Endothelial cell of umbilical vein (primary cell): Measurements from ENCODE around the gene LARGE1. TPM values are rescaled to one million over a fixed set of nuclear protein-coding genes. Genes with fewer than 3 reads are reported as not detected.
A peak's percentile ranks its signal among the peaks of the same experiment; 100 is the strongest.

Experiments
- BruUV-seq: library from RNA; stranded (reverse); fragments of 400-500 nt; replicated peaks from 2 replicates; lab custom pipeline; 2021; lab: Mats Ljungman, UMichigan
- CTCF ChIA-PET: fragments of 300-600, 350-600 bp; sonication (Branson Sonifier 250); formaldehyde crosslinking; loops from one replicate; lab custom pipeline; 2021; ENCODE audit warnings: antibody characterized with exemption, inconsistent platforms; lab: Charles Lee
- POLR2A ChIA-PET: fragments of 300-600, 350-600 bp; sonication (Branson Sonifier 250); formaldehyde crosslinking; loops from one replicate; lab custom pipeline; 2021; ENCODE audit warnings: antibody characterized with exemption, inconsistent platforms; lab: Charles Lee
- DNase-seq: peaks from one replicate; pipeline ENCODE4 v3.0.0-alpha.2; 2011; ENCODE audit warnings: low read depth, low spot score
- FAIRE-seq: peaks from 2 replicates; lab custom pipeline; 2011; peaks lifted over from hg19 to GRCh38; lab: Jason Lieb, UNC
- H2AFZ ChIP-seq: 2 replicates; pipeline ENCODE4 v1.6.0; 2012; ENCODE audit warnings: low read depth, low read length, control low read depth, inconsistent platforms
- H3K27ac ChIP-seq: 2 replicates; pipeline ENCODE4 v1.5.1; 2011; ENCODE audit warnings: low read depth, mild to moderate bottlenecking, control low read depth, low read length, moderate library complexity; ENCODE audit not compliant: insufficient read depth
- H3K27me3 ChIP-seq, 2 experiments: 2 replicates each; pipeline versions ENCODE4 v1.6.0 to v1.6.1; 2011; ENCODE audit warnings: low read length in 2 of 2, mixed read lengths in 1 of 2; ENCODE audit not compliant: control insufficient read depth in 2 of 2, insufficient read depth in 2 of 2
- H3K36me3 ChIP-seq, 2 experiments: 2 replicates in 1 of 2; 3 replicates in 1 of 2; pipeline ENCODE4 v1.5.1; 2011; ENCODE audit warnings: low read length in 2 of 2, mild to moderate bottlenecking in 1 of 2, moderate library complexity in 1 of 2; ENCODE audit not compliant: control insufficient read depth in 2 of 2, insufficient read depth in 2 of 2; ENCODE audit errors: extremely low read depth in 1 of 2
- H3K4me1 ChIP-seq: 3 replicates; pipeline ENCODE4 v1.5.1; 2011; ENCODE audit warnings: mild to moderate bottlenecking, low read length; ENCODE audit not compliant: control insufficient read depth, insufficient read depth; ENCODE audit errors: extremely low read depth
- H3K4me2 ChIP-seq: 2 replicates; pipeline ENCODE4 v1.6.1; 2011; ENCODE audit warnings: low read length, control low read depth, mixed read lengths; ENCODE audit not compliant: insufficient read depth
- H3K4me3 ChIP-seq, 3 experiments: fragments of 200-600 bp in 1 of 3; sonication (generic), shearing (Covaris generic) in 1 of 3; replicated peaks in 1 of 3; 2 replicates each; pipeline ENCODE4 v1.5.1; 2011 to 2016; ENCODE audit warnings: control low read depth in 3 of 3, low read length in 3 of 3, mild to moderate bottlenecking in 2 of 3, inconsistent platforms in 1 of 3, low read depth in 1 of 3, moderate library complexity in 1 of 3; ENCODE audit not compliant: insufficient read depth in 1 of 3
- H3K79me2 ChIP-seq: 2 replicates; pipeline ENCODE4 v1.6.0; 2012; ENCODE audit warnings: low read length, inconsistent platforms; ENCODE audit not compliant: control insufficient read depth, insufficient read depth
- H3K9ac ChIP-seq: replicated peaks from 2 replicates; pipeline ENCODE3; 2011; ENCODE audit warnings: low read length, control low read depth; ENCODE audit not compliant: insufficient read depth; ENCODE audit errors: extremely low read depth
- H3K9me1 ChIP-seq: replicated peaks from 3 replicates; pipeline ENCODE4 v1.6.0; 2011; ENCODE audit warnings: mild to moderate bottlenecking, low read length; ENCODE audit not compliant: control insufficient read depth, insufficient read depth; ENCODE audit errors: extremely low read depth
- H3K9me3 ChIP-seq: replicated peaks from 2 replicates; pipeline ENCODE4 v1.5.1; 2012; ENCODE audit warnings: low read length, inconsistent platforms; ENCODE audit not compliant: control insufficient read depth, insufficient read depth
- H4K20me1 ChIP-seq: replicated peaks from 2 replicates; pipeline ENCODE3; 2011; ENCODE audit warnings: mild to moderate bottlenecking, low read length; ENCODE audit not compliant: control insufficient read depth, insufficient read depth; ENCODE audit errors: extremely low read depth
- CTCF ChIP-seq, 2 donors: IDR thresholded peaks; 1 replicate in 1 of 2; 2 replicates in 1 of 2; pipeline ENCODE4 v1.5.1; 2011; ENCODE audit warnings: low read length in 2 of 2, mild to moderate bottlenecking in 2 of 2, moderate library complexity in 2 of 2, control low read depth in 1 of 2, inconsistent platforms in 1 of 2, low read depth in 1 of 2; ENCODE audit not compliant: insufficient read depth in 1 of 2; ENCODE audit errors: extremely low read depth in 1 of 2
- FOS ChIP-seq: IDR thresholded peaks from 2 replicates; pipeline ENCODE4 v1.6.1; 2011; ENCODE audit warnings: mild to moderate bottlenecking, low read length, moderate library complexity, borderline replicate concordance; ENCODE audit not compliant: insufficient read depth
- MAX ChIP-seq: IDR thresholded peaks from 2 replicates; pipeline ENCODE4 v1.6.1; 2011; ENCODE audit not compliant: insufficient read depth, insufficient read length
- MYC ChIP-seq: IDR thresholded peaks from one replicate; pipeline ENCODE4 v1.6.1; 2011; ENCODE audit warnings: mild to moderate bottlenecking, low read depth, low read length
- dilution Hi-C: fragments of 300-500 bp; cut with MboI; formaldehyde crosslinking; loops from one replicate; pipeline ENCODE4 v1.15.0; 2019; ENCODE audit warnings: low sequenced_read_pairs; ENCODE audit not compliant: extremely low pct_ligation_motif_present
- intact Hi-C: fragments of 100-400 bp; cut with micrococcal nuclease; formaldehyde crosslinking; loops from one replicate; pipeline ENCODE4 v1.10.0; 2022
- polyA plus RNA-seq, 4 experiments: library from polyadenylated mRNA; depleted of rRNA in 3 of 4; stranded (reverse) in 3 of 4; unstranded in 1 of 4; fragments of >200 nt; gene quantifications; 2 replicates each; pipeline versions ENCODE4 v1.2.1 to v1.2.3, GENCODE V29; 2011 to 2012; ENCODE audit warnings: missing spikeins in 1 of 4
- total RNA-seq: library from RNA; stranded (reverse); gene quantifications from 2 replicates; pipeline ENCODE4 v1.2.3, GENCODE V29; 2021

The LARGE1 gene
- total and polyA plus RNA-seq, 2 donors (not counting 3 experiments of a cell fraction or from before 2014, with no cell fraction given): 0.95 to 4.4 TPM

- TF ChIP-seq MYC (no peak), CTCF (IDR thresholded peaks at IDR 0.05; ENCODE audit: extremely low read depth in 1 of 2, insufficient read depth in 1 of 2, low read depth in 1 of 2, low read length in 2 of 2) (no peak), MAX (no peak)
- no peak overlapping the region for H3K4me2 ChIP-seq
- H3K27ac ChIP-seq: no peak overlapping the region
- BruUV-seq: no TSS peak
- intact Hi-C loops (no loop called here), dilution Hi-C loops (no loop called here)
- ChIA-PET CTCF (interaction anchor here (2.0 kb wide), 1 partner anchor 16 kb away, joined by 5 read pairs; no protein-coding TSS in a partner anchor), POLR2A (no interaction called here)
- no peaks in the 10 kb centered on the region for H3K9me1 ChIP-seq
- no peak for FAIRE-seq
- H3K79me2 ChIP-seq: no peaks in the 10 kb centered on the region
- H3K36me3 ChIP-seq: no peaks in the 10 kb centered on the region
- no peak overlapping the region for H2AFZ ChIP-seq
- peaks cover 15 to 19% of the 10 kb centered on the region in 2 experiments for H3K27me3 ChIP-seq
- no peak overlapping the region for H3K4me3 ChIP-seq
- DNase-seq: no peak
- H3K4me1 ChIP-seq: peaks cover 4% of the 10 kb centered on the region
- no peak overlapping the region for H3K9ac ChIP-seq
- H3K9me3 ChIP-seq: no peaks in the 10 kb centered on the region
- no peaks in the 10 kb centered on the region for H4K20me1 ChIP-seq
These were observed 4.9 kb upstream of the LARGE1 start for GRCh38 chr22:33925194-33925593.

GRCh38 chr22:33923660-33924246, 3.5 kb upstream of the LARGE1 start:
- no peak for TF ChIP-seq FOS
- TF ChIP-seq CTCF (IDR thresholded peaks at IDR 0.05; ENCODE audit: extremely low read depth in 1 of 2, insufficient read depth in 1 of 2, low read depth in 1 of 2, low read length in 2 of 2): peak; percentile 58 to 60
- dilution Hi-C loops: no loop called here
- H3K4me2 ChIP-seq: no peak overlapping the region
- no peaks in the 10 kb centered on the region for H4K20me1 ChIP-seq
- POLR2A ChIA-PET: no interaction called here
- no peak overlapping the region for H3K4me3 ChIP-seq
- BruUV-seq: no TSS peak
- FAIRE-seq: peak; percentile 50
- H3K27ac ChIP-seq: no peak overlapping the region
- CTCF ChIA-PET: interaction anchor here (1.5 to 2.0 kb wide), 4 partner anchors 17 to 1308 kb away, joined by 3 to 10 read pairs (median 6); no protein-coding TSS in a partner anchor
- no peaks in the 10 kb centered on the region for H3K79me2 ChIP-seq
- H3K9me1 ChIP-seq: no peaks in the 10 kb centered on the region
- no peaks in the 10 kb centered on the region for H3K36me3 ChIP-seq
- peaks cover 4% of the 10 kb centered on the region for H3K4me1 ChIP-seq
- no peak overlapping the region for H3K9ac ChIP-seq
- no peak overlapping the region for H2AFZ ChIP-seq
- no peaks in the 10 kb centered on the region for H3K9me3 ChIP-seq
- peaks cover 26% of the 10 kb centered on the region in 2 experiments for H3K27me3 ChIP-seq
- peak; percentile 28 for DNase-seq
- intact Hi-C loops: loop anchor here (1.0 to 5.0 kb wide), 3 partner anchors 1227 to 1309 kb away; no protein-coding TSS in a partner anchor
